ENCODE results near the gene SECTM1.

Gene SECTM1

DNA sequence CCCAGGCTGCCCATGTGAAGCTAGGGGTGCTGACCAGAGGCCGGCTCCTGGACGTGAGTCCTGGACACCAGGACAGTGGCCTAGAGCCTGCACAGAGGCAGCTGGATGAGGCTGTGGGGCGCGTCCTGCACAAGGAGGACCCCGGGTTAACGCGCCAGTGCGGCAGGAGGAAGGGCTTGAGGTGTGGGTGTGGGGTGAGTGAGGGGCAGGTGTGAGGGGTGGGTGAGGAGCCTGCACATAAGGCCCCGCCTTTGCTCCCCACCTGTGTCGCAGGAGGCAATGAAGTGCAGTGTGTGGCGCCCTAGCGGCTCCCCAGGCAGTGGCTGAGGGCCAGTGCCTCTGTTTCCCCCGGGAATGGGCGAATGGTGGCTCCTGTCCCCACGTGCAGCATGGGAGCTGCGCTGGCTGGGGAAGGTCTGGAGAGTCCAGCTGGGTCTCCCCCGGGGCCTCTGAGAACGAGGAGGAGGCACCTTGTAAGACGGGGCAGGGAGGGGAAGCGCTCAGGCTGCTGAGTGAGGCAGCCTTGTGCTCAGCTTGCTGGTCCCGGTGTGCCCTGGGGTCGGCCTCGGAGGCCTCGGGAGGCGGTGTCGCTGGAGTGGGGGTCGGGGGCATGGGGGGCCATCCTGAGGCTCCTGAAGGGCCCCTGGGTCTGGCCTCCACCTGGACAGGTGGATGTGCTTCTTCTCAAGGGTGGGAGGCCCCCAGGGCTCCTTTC, 19.4 kb downstream of the SECTM1 start:
- no peak overlapping the region for H4K8ac ChIP-seq (ENCODE audit: low read depth, low read length)
- no CpG with 5 or more reads among the region's 27 CpGs for WGBS, 2 donors (ENCODE audit: extremely low coverage in 2 of 2, insufficient read length in 2 of 2, insufficient replicate concordance in 1 of 2)
- DNase-seq (ENCODE audit: low spot score) = no peak
- no peak overlapping the region for H3K9ac ChIP-seq (ENCODE audit: low read depth, low read length, poor library complexity)
- H2AK5ac ChIP-seq (ENCODE audit: low read depth, low read length) = peak overlapping the region; percentile 94
- no peak overlapping the region for H3K27ac ChIP-seq (replicated peaks; ENCODE audit: low read length)
- H3K36me3 ChIP-seq (replicated peaks in 1 of 2; ENCODE audit: control insufficient read depth in 2 of 2, insufficient read depth in 2 of 2, low read length in 2 of 2) = no peaks in the 10 kb centered on the region
- no peak overlapping the region for H2BK15ac ChIP-seq (ENCODE audit: low read length)
- peaks cover 0 to 39% (median under 1%) of the 10 kb centered on the region in 3 experiments for H3K27me3 ChIP-seq (ENCODE audit: control insufficient read depth in 3 of 3, insufficient read depth in 3 of 3, low read depth in 1 of 3, low read length in 3 of 3)
- H3K4me2 ChIP-seq (ENCODE audit: insufficient read depth, low read length, poor library complexity, severe bottlenecking) = no peak overlapping the region
- peak overlapping the region; percentile 9 for H4K91ac ChIP-seq (ENCODE audit: low read depth, low read length, poor library complexity)
- H3K79me1 ChIP-seq (ENCODE audit: low read depth, low read length) = no peaks in the 10 kb centered on the region
- H3K4me1 ChIP-seq (ENCODE audit: control insufficient read depth in 2 of 2, insufficient read depth in 1 of 2, low read depth in 1 of 2, low read length in 2 of 2) = peaks cover 11 to 16% of the 10 kb centered on the region in 2 donors
- H3K4me3 ChIP-seq (ENCODE audit: low read length in 2 of 2) = no peak overlapping the region
- no peak overlapping the region for H2BK12ac ChIP-seq (ENCODE audit: low read length)
- H3K14ac ChIP-seq (ENCODE audit: low read length) = peak overlapping the region; percentile 31
- no peak overlapping the region for H2AFZ ChIP-seq (ENCODE audit: low read length)
- peak overlapping the region; percentile 53 for H2BK5ac ChIP-seq (ENCODE audit: low read length)
- H2BK120ac ChIP-seq (ENCODE audit: low read depth, low read length) = no peak overlapping the region
- peak overlapping the region; percentile 27 for H3K18ac ChIP-seq (ENCODE audit: low read length)
- H3K23ac ChIP-seq (ENCODE audit: low read depth, low read length, poor library complexity) = peak overlapping the region; percentile 89
- H3K9me3 ChIP-seq (replicated peaks in 1 of 2; ENCODE audit: control insufficient read depth in 2 of 2, insufficient read depth in 1 of 2, low read depth in 1 of 2, low read length in 2 of 2) = peaks cover 3 to 4% of the 10 kb centered on the region in 2 donors
- H3K4ac ChIP-seq (ENCODE audit: low read length) = no peak overlapping the region

DNA sequence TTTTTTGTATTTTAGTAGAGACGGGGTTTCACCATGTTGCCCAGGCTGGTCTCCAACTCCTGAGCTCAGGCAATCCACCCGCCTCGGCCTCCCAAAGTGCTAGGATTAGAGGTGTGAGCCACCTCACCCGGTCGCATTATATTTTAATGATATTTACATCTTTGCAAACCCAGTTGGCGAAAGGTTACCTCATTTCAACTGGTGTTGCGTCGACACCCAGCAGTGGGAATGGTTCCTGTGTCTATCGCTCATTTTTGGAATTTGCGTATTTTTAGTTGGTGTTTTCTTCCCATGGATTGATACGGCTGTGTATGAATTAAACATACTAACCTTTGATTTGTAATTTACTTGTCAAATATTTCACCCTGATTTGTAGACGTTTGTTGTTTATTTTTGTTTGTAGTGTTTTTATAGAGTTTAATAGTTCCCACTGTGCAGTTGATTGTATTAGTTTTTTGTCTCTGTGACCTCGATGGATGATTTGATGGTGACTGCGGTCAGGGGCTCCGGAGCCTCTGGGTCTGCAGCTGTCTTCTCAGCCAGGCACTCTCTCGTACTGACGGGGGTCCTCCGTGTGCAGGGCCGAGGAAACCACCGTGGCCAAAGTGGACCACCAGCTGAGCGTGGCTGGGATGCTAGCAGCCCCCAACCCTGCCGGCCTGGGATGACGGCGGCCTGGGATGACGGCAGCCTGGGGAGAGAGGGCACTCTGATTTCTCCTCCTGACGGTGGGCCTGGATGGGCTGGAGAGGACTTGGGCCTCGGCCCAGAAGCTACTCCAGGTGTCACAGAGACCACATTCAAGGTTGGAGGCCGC, 20.2 kb downstream of the SECTM1 start:
- H3K23ac ChIP-seq (ENCODE audit: low read depth, low read length, poor library complexity) = peak overlapping the region; percentile 89
- no peak overlapping the region for H2BK15ac ChIP-seq (ENCODE audit: low read length)
- H3K9ac ChIP-seq (ENCODE audit: low read depth, low read length, poor library complexity) = no peak overlapping the region
- H3K4me2 ChIP-seq (ENCODE audit: insufficient read depth, low read length, poor library complexity, severe bottlenecking) = no peak overlapping the region
- peak overlapping the region; percentile 9 for H4K91ac ChIP-seq (ENCODE audit: low read depth, low read length, poor library complexity)
- no peak overlapping the region for H3K4ac ChIP-seq (ENCODE audit: low read length)
- H2BK12ac ChIP-seq (ENCODE audit: low read length) = no peak overlapping the region
- H3K18ac ChIP-seq (ENCODE audit: low read length) = peak overlapping the region; percentile 20
- H3K14ac ChIP-seq (ENCODE audit: low read length) = peak overlapping the region; percentile 31
- no peak for DNase-seq (ENCODE audit: low spot score)
- no peaks in the 10 kb centered on the region for H3K79me1 ChIP-seq (ENCODE audit: low read depth, low read length)
- H4K8ac ChIP-seq (ENCODE audit: low read depth, low read length) = no peak overlapping the region
- peaks cover 0 to 39% (median 0%) of the 10 kb centered on the region in 3 experiments for H3K27me3 ChIP-seq (ENCODE audit: control insufficient read depth in 3 of 3, insufficient read depth in 3 of 3, low read depth in 1 of 3, low read length in 3 of 3)
- H3K4me1 ChIP-seq (ENCODE audit: control insufficient read depth in 2 of 2, insufficient read depth in 1 of 2, low read depth in 1 of 2, low read length in 2 of 2) = peaks cover 11 to 14% of the 10 kb centered on the region in 2 donors
- H3K27ac ChIP-seq (replicated peaks; ENCODE audit: low read length) = no peak overlapping the region
- H3K4me3 ChIP-seq (ENCODE audit: low read length in 2 of 2) = no peak overlapping the region
- no peak overlapping the region for H2BK120ac ChIP-seq (ENCODE audit: low read depth, low read length)
- peak overlapping the region; percentile 53 for H2BK5ac ChIP-seq (ENCODE audit: low read length)
- H2AK5ac ChIP-seq (ENCODE audit: low read depth, low read length) = peak overlapping the region; percentile 54
- H3K36me3 ChIP-seq (replicated peaks in 1 of 2; ENCODE audit: control insufficient read depth in 2 of 2, insufficient read depth in 2 of 2, low read length in 2 of 2) = no peaks in the 10 kb centered on the region
- H3K9me3 ChIP-seq (replicated peaks in 1 of 2; ENCODE audit: control insufficient read depth in 2 of 2, insufficient read depth in 1 of 2, low read depth in 1 of 2, low read length in 2 of 2) = peaks cover 0 to 2% of the 10 kb centered on the region in 2 donors
- WGBS, 2 donors (ENCODE audit: extremely low coverage in 2 of 2, insufficient read length in 2 of 2, insufficient replicate concordance in 1 of 2) = no CpG with 5 or more reads among the region's 28 CpGs
- H2AFZ ChIP-seq (ENCODE audit: low read length) = no peak overlapping the region

DNA sequence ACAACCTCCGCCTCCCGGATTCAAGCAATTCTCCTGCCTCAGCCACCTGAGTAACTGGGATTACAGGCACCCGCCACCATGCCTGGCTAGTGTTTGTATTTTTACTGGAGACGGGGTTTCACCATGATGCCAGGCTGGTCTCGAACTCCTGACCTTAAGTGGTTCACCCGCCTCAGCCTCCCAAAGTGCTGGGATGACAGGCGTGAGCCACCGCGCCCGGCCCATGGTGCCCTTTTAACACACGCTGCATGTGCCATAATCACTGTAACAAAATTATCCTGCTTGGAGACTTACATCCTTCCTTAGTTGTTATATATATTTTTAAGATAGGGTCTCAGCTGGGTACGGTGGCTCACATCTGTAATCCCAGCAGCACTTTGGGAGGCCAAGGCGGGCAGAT, 21.6 kb downstream of the SECTM1 start:
- H3K14ac ChIP-seq (ENCODE audit: low read length) = no peak overlapping the region
- no peak overlapping the region for H2AFZ ChIP-seq (ENCODE audit: low read length)
- no CpG with 5 or more reads among the region's 13 CpGs for WGBS, 2 donors (ENCODE audit: extremely low coverage in 2 of 2, insufficient read length in 2 of 2, insufficient replicate concordance in 1 of 2)
- H2BK15ac ChIP-seq (ENCODE audit: low read length) = no peak overlapping the region
- H2BK120ac ChIP-seq (ENCODE audit: low read depth, low read length) = no peak overlapping the region
- no peak overlapping the region for H3K9ac ChIP-seq (ENCODE audit: low read depth, low read length, poor library complexity)
- no peaks in the 10 kb centered on the region for H3K36me3 ChIP-seq (replicated peaks in 1 of 2; ENCODE audit: control insufficient read depth in 2 of 2, insufficient read depth in 2 of 2, low read length in 2 of 2)
- H3K79me1 ChIP-seq (ENCODE audit: low read depth, low read length) = no peaks in the 10 kb centered on the region
- H3K9me3 ChIP-seq (replicated peaks in 1 of 2; ENCODE audit: control insufficient read depth in 2 of 2, insufficient read depth in 1 of 2, low read depth in 1 of 2, low read length in 2 of 2) = no peaks in the 10 kb centered on the region
- H3K4me1 ChIP-seq (ENCODE audit: control insufficient read depth in 2 of 2, insufficient read depth in 1 of 2, low read depth in 1 of 2, low read length in 2 of 2) = peaks cover 11 to 13% of the 10 kb centered on the region in 2 donors
- H3K4me3 ChIP-seq (ENCODE audit: low read length in 2 of 2) = no peak overlapping the region
- no peak for DNase-seq (ENCODE audit: low spot score)
- H4K91ac ChIP-seq (ENCODE audit: low read depth, low read length, poor library complexity) = no peak overlapping the region
- no peak overlapping the region for H3K4ac ChIP-seq (ENCODE audit: low read length)
- no peak overlapping the region for H3K23ac ChIP-seq (ENCODE audit: low read depth, low read length, poor library complexity)
- H3K27ac ChIP-seq (replicated peaks; ENCODE audit: low read length) = no peak overlapping the region
- no peak overlapping the region for H3K18ac ChIP-seq (ENCODE audit: low read length)
- no peak overlapping the region for H3K4me2 ChIP-seq (ENCODE audit: insufficient read depth, low read length, poor library complexity, severe bottlenecking)
- no peak overlapping the region for H2BK12ac ChIP-seq (ENCODE audit: low read length)
- H4K8ac ChIP-seq (ENCODE audit: low read depth, low read length) = no peak overlapping the region
- H3K27me3 ChIP-seq (ENCODE audit: control insufficient read depth in 3 of 3, insufficient read depth in 3 of 3, low read depth in 1 of 3, low read length in 3 of 3) = peaks cover 0 to 38% (median 0%) of the 10 kb centered on the region in 3 experiments
- H2AK5ac ChIP-seq (ENCODE audit: low read depth, low read length) = no peak overlapping the region
- H2BK5ac ChIP-seq (ENCODE audit: low read length) = no peak overlapping the region

DNA sequence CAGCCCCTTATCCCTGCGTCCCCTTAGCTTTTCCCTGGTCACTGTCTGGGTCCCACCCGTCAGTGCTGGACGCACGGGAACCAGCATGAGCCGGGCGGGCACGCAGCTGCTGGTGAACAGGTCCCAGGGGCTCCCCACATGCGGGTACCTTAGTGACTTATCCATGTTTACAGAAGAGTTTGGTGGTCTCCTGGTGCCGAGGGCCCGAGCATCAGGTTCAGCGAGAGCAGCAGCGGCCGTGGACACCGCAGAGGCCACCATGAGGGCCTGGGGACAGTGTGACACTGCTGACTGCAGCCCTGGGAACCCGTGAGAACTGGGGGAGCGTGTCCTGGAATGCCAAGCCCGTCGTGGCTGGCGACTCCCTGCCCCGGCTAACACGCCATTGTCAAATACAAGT, 22.7 kb downstream of the SECTM1 start:
- no peak overlapping the region for H3K23ac ChIP-seq (ENCODE audit: low read depth, low read length, poor library complexity)
- H3K27me3 ChIP-seq (ENCODE audit: control insufficient read depth in 3 of 3, insufficient read depth in 3 of 3, low read depth in 1 of 3, low read length in 3 of 3) = peaks cover 0 to 31% (median 0%) of the 10 kb centered on the region in 3 experiments
- no peak overlapping the region for H3K4ac ChIP-seq (ENCODE audit: low read length)
- no peaks in the 10 kb centered on the region for H3K9me3 ChIP-seq (replicated peaks in 1 of 2; ENCODE audit: control insufficient read depth in 2 of 2, insufficient read depth in 1 of 2, low read depth in 1 of 2, low read length in 2 of 2)
- no peak overlapping the region for H2BK12ac ChIP-seq (ENCODE audit: low read length)
- no peak overlapping the region for H2AFZ ChIP-seq (ENCODE audit: low read length)
- H4K91ac ChIP-seq (ENCODE audit: low read depth, low read length, poor library complexity) = no peak overlapping the region
- H3K36me3 ChIP-seq (replicated peaks in 1 of 2; ENCODE audit: control insufficient read depth in 2 of 2, insufficient read depth in 2 of 2, low read length in 2 of 2) = no peaks in the 10 kb centered on the region
- DNase-seq (ENCODE audit: low spot score) = no peak
- no peak overlapping the region for H3K27ac ChIP-seq (replicated peaks; ENCODE audit: low read length)
- no CpG with 5 or more reads among the region's 21 CpGs for WGBS, 2 donors (ENCODE audit: extremely low coverage in 2 of 2, insufficient read length in 2 of 2, insufficient replicate concordance in 1 of 2)
- H3K4me3 ChIP-seq (ENCODE audit: low read length in 2 of 2) = no peak overlapping the region
- H3K4me1 ChIP-seq (ENCODE audit: control insufficient read depth in 2 of 2, insufficient read depth in 1 of 2, low read depth in 1 of 2, low read length in 2 of 2) = peaks cover 5 to 7% of the 10 kb centered on the region in 2 donors
- no peak overlapping the region for H2BK120ac ChIP-seq (ENCODE audit: low read depth, low read length)
- peaks cover under 1% of the 10 kb centered on the region for H3K79me1 ChIP-seq (ENCODE audit: low read depth, low read length)
- H4K8ac ChIP-seq (ENCODE audit: low read depth, low read length) = no peak overlapping the region
- peak overlapping the region; percentile 35 for H2AK5ac ChIP-seq (ENCODE audit: low read depth, low read length)
- H3K4me2 ChIP-seq (ENCODE audit: insufficient read depth, low read length, poor library complexity, severe bottlenecking) = no peak overlapping the region
- peak overlapping the region; percentile 2 for H3K14ac ChIP-seq (ENCODE audit: low read length)
- H2BK5ac ChIP-seq (ENCODE audit: low read length) = no peak overlapping the region
- no peak overlapping the region for H3K9ac ChIP-seq (ENCODE audit: low read depth, low read length, poor library complexity)
- no peak overlapping the region for H3K18ac ChIP-seq (ENCODE audit: low read length)
- H2BK15ac ChIP-seq (ENCODE audit: low read length) = peak overlapping the region; percentile 75

Data from neuronal stem cell (in vitro differentiated cells).